Mesothelial cell of epicardium (in vitro differentiated cells): ENCODE data around the gene KRT26. TPM values are rescaled to one million over a fixed set of nuclear protein-coding genes. Genes with fewer than 3 reads are reported as not detected.

ENCODE experiments used
- DNase-seq, 2 experiments: peaks; one replicate each; pipeline ENCODE4 v3.0.0; 2021; ENCODE audit warnings: low spot score in 2 of 2; ENCODE audit not compliant: unreplicated experiment in 2 of 2
- H3K27ac Mint-ChIP-seq: 2 replicates; pipeline ENCODE4 v1.8.0; 2021; ENCODE audit warnings: mixed read lengths
- H3K27me3 Mint-ChIP-seq: 2 replicates; pipeline ENCODE4 v1.8.0; 2021; ENCODE audit warnings: low read depth, mixed read lengths
- H3K36me3 Mint-ChIP-seq: 2 replicates; pipeline ENCODE4 v1.8.0; 2021; ENCODE audit warnings: mixed read lengths
- H3K4me1 Mint-ChIP-seq: 2 replicates; pipeline ENCODE4 v1.8.0; 2021; ENCODE audit warnings: mixed read lengths
- H3K4me3 Mint-ChIP-seq: 2 replicates; pipeline ENCODE4 v1.8.0; 2021; ENCODE audit warnings: mild to moderate bottlenecking, moderate library complexity, mixed read lengths
- H3K9me3 Mint-ChIP-seq: 2 replicates; pipeline ENCODE4 v1.8.0; 2021; ENCODE audit warnings: mixed read lengths
- CTCF ChIP-seq: fragments of 200-600 bp; sonication (generic); IDR thresholded peaks from one replicate; pipeline ENCODE4 v1.5.0; 2021; ENCODE audit warnings: antibody characterized with exemption; ENCODE audit not compliant: unreplicated experiment
- total RNA-seq: library from RNA; stranded (reverse); gene quantifications from 3 replicates; pipeline ENCODE4 v1.2.1, GENCODE V29; 2021

KRT26 gene
- not detected in 3 replicates for total RNA-seq

DNA sequence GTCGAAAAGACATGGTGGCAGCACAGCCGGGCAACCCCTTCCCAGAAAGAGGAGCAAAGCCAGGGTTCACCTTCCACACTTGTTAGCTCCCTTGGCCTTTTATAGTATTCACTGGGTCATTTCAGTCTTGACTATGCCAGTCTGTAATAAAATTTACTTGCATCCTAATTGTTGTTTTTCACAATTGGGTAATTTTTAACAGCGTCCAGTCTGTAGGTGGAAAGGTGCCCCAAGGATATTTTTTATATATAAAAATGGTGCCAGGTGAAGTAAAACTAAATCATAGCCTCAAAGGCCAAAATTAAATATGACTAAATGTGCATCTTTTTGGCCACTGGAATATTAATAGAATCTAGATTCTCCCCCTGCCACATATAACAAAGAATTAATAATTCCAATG is at the start of gene KRT26:
Gene KRT26 (minus strand): TSS at position 101 of the 400 bp plus-strand sequence. CDS start 88 bp downstream, at position 13.
- no peak within 1 kb of the TSS for H3K27ac Mint-ChIP-seq
- no peaks in the 10 kb centered on the region for H3K4me1 Mint-ChIP-seq
- H3K4me3 Mint-ChIP-seq = no peak within 1 kb of the TSS
- TF ChIP-seq CTCF = no peak
- no peaks in the 10 kb centered on the region for H3K9me3 Mint-ChIP-seq
- peaks cover 55% of the 10 kb centered on the region for H3K27me3 Mint-ChIP-seq
- DNase-seq = no peak
- H3K36me3 Mint-ChIP-seq = no peaks in the 10 kb centered on the region

GRCh38 chr17:40821536-40821935 is 49.5 kb upstream of the KRT26 start:
- no peak for TF ChIP-seq CTCF
- Mint-ChIP-seq H3K9me3 (no peaks in the 10 kb centered on the region), H3K36me3 (peaks cover 10% of the 10 kb centered on the region), H3K4me3 (no peak overlapping the region), H3K27ac (no peak overlapping the region), H3K4me1 (peaks cover 20% of the 10 kb centered on the region), H3K27me3 (peaks cover 5% of the 10 kb centered on the region)
- no peak for DNase-seq

DNA sequence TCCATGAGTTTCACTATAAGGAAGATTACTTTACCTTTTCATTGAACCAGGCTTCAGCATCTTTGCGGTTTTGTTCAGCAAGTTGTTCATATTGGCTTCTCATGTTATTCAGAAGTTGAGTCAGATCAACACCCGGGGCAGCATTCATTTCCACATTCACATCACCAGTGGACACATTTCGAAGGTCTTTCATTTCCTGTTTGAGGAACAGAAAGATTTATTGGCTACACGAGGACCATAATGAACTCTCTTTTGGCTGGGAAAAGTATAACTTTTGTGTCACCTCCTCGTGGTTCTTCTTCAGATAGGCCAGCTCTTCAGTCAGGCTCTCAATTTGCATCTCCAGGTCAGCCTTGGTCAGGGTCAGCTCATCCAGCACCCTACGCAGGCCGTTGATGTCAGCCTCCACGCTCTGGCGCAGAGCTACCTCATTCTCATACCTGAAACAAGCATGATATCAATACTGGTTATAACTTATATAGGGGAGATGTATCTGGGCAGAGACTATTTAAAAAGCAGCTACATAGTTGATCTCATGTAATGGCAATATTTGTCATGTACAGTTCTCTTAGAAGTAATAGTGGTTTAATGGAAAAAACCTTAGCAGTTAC is 48.3 kb upstream of the KRT26 start:
- H3K27me3 Mint-ChIP-seq = peaks cover 2% of the 10 kb centered on the region
- peak overlapping the region; percentile 74 for H3K4me3 Mint-ChIP-seq
- no peak overlapping the region for H3K27ac Mint-ChIP-seq
- H3K9me3 Mint-ChIP-seq = no peaks in the 10 kb centered on the region
- peaks cover 11% of the 10 kb centered on the region for H3K36me3 Mint-ChIP-seq
- no peak for TF ChIP-seq CTCF
- H3K4me1 Mint-ChIP-seq = peaks cover 20% of the 10 kb centered on the region
- no peak for DNase-seq

GRCh38 chr17:40819528-40820125 is 47.6 kb upstream of the KRT26 start:
- TF ChIP-seq CTCF = no peak
- Mint-ChIP-seq H3K27ac (peak overlapping the region; percentile 87), H3K36me3 (peaks cover 11% of the 10 kb centered on the region), H3K4me3 (peak overlapping the region; percentile 74), H3K27me3 (peaks cover 5% of the 10 kb centered on the region), H3K9me3 (no peaks in the 10 kb centered on the region), H3K4me1 (peaks cover 20% of the 10 kb centered on the region)
- no peak for DNase-seq

DNA sequence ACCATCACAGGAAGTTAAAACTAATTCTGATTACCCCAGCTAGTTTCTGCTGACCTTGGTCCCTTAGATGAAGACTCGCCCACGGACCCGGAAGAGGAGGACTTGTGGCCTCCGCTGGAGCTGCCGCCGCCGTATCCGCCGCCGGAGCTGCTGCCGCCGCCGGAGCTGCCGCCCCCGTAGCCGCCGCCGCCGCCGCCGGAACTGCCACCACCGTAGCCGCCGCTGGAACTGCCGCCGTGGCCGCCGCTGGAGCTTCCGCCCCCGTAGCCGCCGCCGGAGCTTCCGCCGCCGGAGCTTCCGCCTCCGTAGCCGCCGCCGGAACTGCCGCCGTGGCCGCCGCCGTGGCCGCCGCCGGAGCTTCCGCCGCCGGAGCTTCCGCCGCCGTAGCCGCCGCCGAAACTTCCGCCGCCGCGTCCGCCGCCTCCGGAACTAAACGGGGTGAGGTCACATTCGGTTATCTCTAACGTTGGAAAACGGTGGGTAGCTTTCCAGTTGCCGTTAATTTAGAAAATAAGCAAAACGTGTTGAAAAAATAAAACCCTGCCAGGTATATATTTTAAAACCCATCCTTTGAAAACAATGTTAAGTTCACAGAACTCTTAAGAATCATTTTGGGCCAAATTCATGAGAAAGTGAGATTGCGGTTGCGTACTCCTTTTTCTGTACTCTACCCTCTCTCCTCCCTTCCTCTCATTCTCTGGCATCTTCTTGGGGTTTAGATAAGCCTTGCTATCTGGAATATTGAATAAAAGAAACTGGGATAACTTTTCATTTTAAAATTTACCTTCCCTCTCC is 46.9 kb upstream of the KRT26 start:
- Mint-ChIP-seq H3K27me3 (peaks cover 12% of the 10 kb centered on the region), H3K36me3 (peaks cover 11% of the 10 kb centered on the region)

More for the DNA sequence above, 46.9 kb upstream of the KRT26 start:
- DNase-seq = peak; percentile 59 to 85
- Mint-ChIP-seq H3K4me3 (peak overlapping the region; percentile 93), H3K27ac (peak overlapping the region; percentile 87), H3K4me1 (peaks cover 15% of the 10 kb centered on the region), H3K9me3 (no peaks in the 10 kb centered on the region)
- no peak for TF ChIP-seq CTCF
